Trophoblast cell (in vitro differentiated cells and primary cell): Measurements from ENCODE around the gene RAB29.

ENCODE experiments used
- DNase-seq, 2 donors: peaks; one replicate each; pipeline ENCODE4 v3.0.0-alpha.2; 2016
- H2AFZ ChIP-seq: 2 replicates; pipeline ENCODE4 v1.6.1; 2013; ENCODE audit warnings: low read length, moderate library complexity, mild to moderate bottlenecking; ENCODE audit not compliant: insufficient read depth, poor library complexity
- H2AK5ac ChIP-seq: 2 replicates; pipeline ENCODE4 v1.6.1; 2013; ENCODE audit warnings: mild to moderate bottlenecking, low read length
- H2BK120ac ChIP-seq: 2 replicates; pipeline ENCODE4 v1.6.1; 2013; ENCODE audit warnings: low read length, mild to moderate bottlenecking, moderate library complexity; ENCODE audit not compliant: insufficient read depth, poor library complexity
- H2BK12ac ChIP-seq: 2 replicates; pipeline ENCODE4 v1.6.1; 2013; ENCODE audit warnings: mild to moderate bottlenecking, low read length, moderate library complexity
- H2BK5ac ChIP-seq: 2 replicates; pipeline ENCODE4 v1.6.1; 2013; ENCODE audit warnings: low read length, low read depth, moderate library complexity, mild to moderate bottlenecking; ENCODE audit not compliant: poor library complexity
- H3K14ac ChIP-seq: 2 replicates; pipeline ENCODE4 v1.6.1; 2013; ENCODE audit warnings: mild to moderate bottlenecking, low read length
- H3K18ac ChIP-seq: 2 replicates; pipeline ENCODE4 v1.6.1; 2013; ENCODE audit warnings: mild to moderate bottlenecking, low read length
- H3K23ac ChIP-seq: 2 replicates; pipeline ENCODE4 v1.6.1; 2013; ENCODE audit warnings: low read length
- H3K27ac ChIP-seq: 2 replicates; pipeline ENCODE4 v1.5.1; 2013; ENCODE audit warnings: low read depth, mild to moderate bottlenecking, inconsistent platforms, low read length, moderate library complexity
- H3K27me3 ChIP-seq: 2 replicates; pipeline ENCODE4 v1.6.1; 2013; ENCODE audit warnings: inconsistent platforms, mild to moderate bottlenecking, low read length, moderate library complexity; ENCODE audit not compliant: insufficient read depth
- H3K36me3 ChIP-seq, 2 experiments: 1 replicate in 1 of 2; 2 replicates in 1 of 2; pipeline ENCODE4 v1.6.1; 2013; ENCODE audit warnings: low read length in 2 of 2, mild to moderate bottlenecking in 2 of 2, moderate library complexity in 1 of 2; ENCODE audit not compliant: insufficient read depth in 2 of 2, control insufficient read depth in 1 of 2
- H3K4ac ChIP-seq: 2 replicates; pipeline ENCODE4 v1.6.1; 2013; ENCODE audit warnings: low read depth, mild to moderate bottlenecking, low read length, moderate library complexity
- H3K4me1 ChIP-seq, 2 experiments: 1 replicate in 1 of 2; 2 replicates in 1 of 2; pipeline ENCODE4 v1.6.1; 2013; ENCODE audit warnings: low read length in 2 of 2, mild to moderate bottlenecking in 2 of 2, moderate library complexity in 1 of 2; ENCODE audit not compliant: insufficient read depth in 2 of 2, control insufficient read depth in 1 of 2
- H3K4me2 ChIP-seq: 2 replicates; pipeline ENCODE4 v1.6.1; 2013; ENCODE audit warnings: inconsistent platforms, mild to moderate bottlenecking, low read length, moderate library complexity
- H3K4me3 ChIP-seq: 2 replicates; pipeline ENCODE4 v1.5.1; 2013; ENCODE audit warnings: mild to moderate bottlenecking, low read depth, low read length, inconsistent platforms
- H3K79me1 ChIP-seq: one replicate; pipeline ENCODE4 v1.6.1; 2013; ENCODE audit warnings: low read length
- H3K79me2 ChIP-seq: 2 replicates; pipeline ENCODE4 v1.6.1; 2013; ENCODE audit warnings: low read length, mild to moderate bottlenecking; ENCODE audit not compliant: control insufficient read depth, insufficient read depth, poor library complexity
- H3K9ac ChIP-seq: 2 replicates; pipeline ENCODE4 v1.6.1; 2013; ENCODE audit warnings: mild to moderate bottlenecking, low read length
- H3K9me3 ChIP-seq: 2 replicates; pipeline ENCODE4 v1.6.1; 2013; ENCODE audit warnings: low read depth, mild to moderate bottlenecking, control low read depth, inconsistent platforms, low read length; ENCODE audit not compliant: insufficient read depth
- H4K12ac ChIP-seq: 2 replicates; pipeline ENCODE4 v1.6.1; 2013; ENCODE audit warnings: low read depth, mild to moderate bottlenecking, low read length, moderate library complexity
- H4K8ac ChIP-seq: 2 replicates; pipeline ENCODE4 v1.6.1; 2013; ENCODE audit warnings: low read depth, mild to moderate bottlenecking, low read length, moderate library complexity
- H4K91ac ChIP-seq: one replicate; pipeline ENCODE4 v1.6.1; 2013; ENCODE audit warnings: low read depth, mild to moderate bottlenecking, low read length, moderate library complexity
- WGBS: extraction: QIAGEN DNeasy Blood & Tissue Kit; methylation state at CpG from one replicate; pipeline ENCODE4 v1.1.7; 2013; ENCODE audit warnings: missing lambda C conversion rate; ENCODE audit not compliant: insufficient read length, insufficient coverage; ENCODE audit errors: extremely low coverage; 5-methylcytosine and 5-hydroxymethylcytosine counted together

The RAB29 gene

GRCh38 chr1:205809469-205809868 lies 34.2 kb upstream of the RAB29 start:
- no peak for DNase-seq
- Histone ChIP-seq H2AFZ (no peak overlapping the region), H3K27ac (no peak overlapping the region), H3K4me3 (no peak overlapping the region), H2BK12ac (no peak overlapping the region), H2AK5ac (no peak overlapping the region), H4K12ac (no peak overlapping the region), H3K4ac (no peak overlapping the region), H2BK120ac (no peak overlapping the region), H3K18ac (no peak overlapping the region), H4K91ac (no peak overlapping the region), H3K4me1 (peaks cover 5% of the 10 kb centered on the region in 2 experiments), H3K4me2 (no peak overlapping the region), H3K79me2 (peaks cover 5% of the 10 kb centered on the region), H3K36me3 (peaks cover 6 to 8% of the 10 kb centered on the region in 2 experiments), H3K27me3 (no peaks in the 10 kb centered on the region), H3K9me3 (no peaks in the 10 kb centered on the region), H2BK5ac (no peak overlapping the region), H3K9ac (no peak overlapping the region), H4K8ac (no peak overlapping the region), H3K14ac (no peak overlapping the region), H3K79me1 (peaks cover 7% of the 10 kb centered on the region), H3K23ac (no peak overlapping the region)
- WGBS: no CpG with 5 or more reads among the region's 3 CpGs

DNA sequence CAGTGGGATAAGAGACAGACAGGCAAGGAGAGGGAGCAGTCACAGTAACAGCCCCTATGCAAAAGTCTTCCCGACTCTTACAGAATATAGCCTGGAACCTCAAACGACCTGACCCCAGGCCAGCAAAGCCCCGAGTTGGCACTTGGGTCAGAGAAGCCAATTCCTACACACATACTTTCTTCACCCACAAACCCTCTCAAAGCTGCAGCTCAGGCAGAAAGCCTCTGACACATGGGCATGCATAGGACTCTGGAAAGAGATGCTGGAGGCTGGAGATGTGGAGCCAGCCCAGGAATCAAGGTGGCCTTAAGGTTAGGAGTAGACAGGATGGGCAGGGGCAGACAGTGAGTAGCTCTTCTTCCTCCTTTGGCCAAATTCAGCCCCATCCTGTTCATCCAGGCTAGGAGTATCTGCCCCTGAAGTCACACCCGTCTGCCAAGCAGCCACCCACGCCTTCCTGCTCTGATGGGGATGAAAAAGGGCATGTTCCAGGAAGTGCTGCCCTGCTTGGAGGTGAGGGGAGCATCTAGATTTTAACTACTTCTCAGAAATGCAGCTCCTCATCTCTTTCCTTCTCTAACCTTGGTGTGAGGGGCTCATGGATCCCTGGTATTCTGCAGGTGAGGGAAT lies 29.9 kb upstream of the RAB29 start:
- Histone ChIP-seq H3K4ac (no peak overlapping the region), H3K9me3 (no peaks in the 10 kb centered on the region), H3K79me1 (no peaks in the 10 kb centered on the region), H2AK5ac (no peak overlapping the region), H3K18ac (no peak overlapping the region), H2AFZ (no peak overlapping the region), H3K4me3 (no peak overlapping the region), H4K91ac (no peak overlapping the region), H3K4me2 (no peak overlapping the region), H3K27me3 (no peaks in the 10 kb centered on the region), H2BK5ac (no peak overlapping the region), H3K14ac (no peak overlapping the region), H3K79me2 (no peaks in the 10 kb centered on the region), H2BK12ac (no peak overlapping the region), H4K8ac (no peak overlapping the region), H3K23ac (no peak overlapping the region), H3K4me1 (no peaks in the 10 kb centered on the region), H3K9ac (no peak overlapping the region), H2BK120ac (no peak overlapping the region), H4K12ac (no peak overlapping the region), H3K27ac (no peak overlapping the region), H3K36me3 (peaks cover 5 to 8% of the 10 kb centered on the region in 2 experiments)
- no CpG with 5 or more reads among the region's 5 CpGs for WGBS
- DNase-seq: no peak

DNA sequence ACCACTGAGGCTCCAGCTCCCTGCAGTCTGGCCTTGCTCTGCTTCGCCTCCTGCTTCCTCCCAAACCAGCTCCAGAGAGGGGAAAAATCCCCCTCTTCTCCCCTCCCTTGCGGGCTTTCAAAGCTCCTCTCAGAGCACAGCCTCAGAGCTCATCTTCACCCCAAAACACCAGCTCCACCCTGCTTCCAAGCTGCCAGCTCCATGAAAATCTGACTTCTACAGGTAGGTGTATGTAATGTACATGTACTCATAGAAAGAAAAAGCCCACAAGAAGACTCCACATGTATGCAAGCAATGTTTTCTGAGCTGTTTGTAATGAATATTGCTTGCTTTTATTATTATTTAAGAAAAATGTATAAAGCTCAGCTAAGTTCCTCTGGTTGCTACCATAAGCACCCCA lies 29.3 kb upstream of the RAB29 start:
- Histone ChIP-seq H4K8ac (no peak overlapping the region), H2BK5ac (no peak overlapping the region), H3K14ac (no peak overlapping the region), H3K23ac (no peak overlapping the region), H2AFZ (no peak overlapping the region), H3K4me2 (no peak overlapping the region), H3K79me1 (no peaks in the 10 kb centered on the region), H3K4ac (no peak overlapping the region), H3K27me3 (no peaks in the 10 kb centered on the region), H4K91ac (no peak overlapping the region), H3K27ac (no peak overlapping the region), H2AK5ac (no peak overlapping the region), H3K4me3 (no peak overlapping the region), H3K9ac (no peak overlapping the region), H2BK12ac (no peak overlapping the region), H4K12ac (no peak overlapping the region), H2BK120ac (no peak overlapping the region), H3K36me3 (peaks cover 3 to 6% of the 10 kb centered on the region in 2 experiments), H3K4me1 (no peaks in the 10 kb centered on the region), H3K18ac (no peak overlapping the region), H3K9me3 (no peaks in the 10 kb centered on the region), H3K79me2 (no peaks in the 10 kb centered on the region)
- DNase-seq: no peak
- no CpG with 5 or more reads among the region's 2 CpGs for WGBS

GRCh38 chr1:205803986-205804385 lies 28.7 kb upstream of the RAB29 start:
- no peak overlapping the region for H2AFZ ChIP-seq
- no peak overlapping the region for H3K4ac ChIP-seq
- H2AK5ac ChIP-seq: no peak overlapping the region
- no peaks in the 10 kb centered on the region for H3K9me3 ChIP-seq
- H3K27me3 ChIP-seq: no peaks in the 10 kb centered on the region
- H3K9ac ChIP-seq: no peak overlapping the region
- H3K4me3 ChIP-seq: no peak overlapping the region
- H3K4me1 ChIP-seq: no peaks in the 10 kb centered on the region
- no peak overlapping the region for H2BK5ac ChIP-seq
- H3K27ac ChIP-seq: no peak overlapping the region
- H2BK120ac ChIP-seq: no peak overlapping the region
- H3K14ac ChIP-seq: no peak overlapping the region
- H3K79me2 ChIP-seq: no peaks in the 10 kb centered on the region
- no peak for DNase-seq
- H3K4me2 ChIP-seq: no peak overlapping the region
- no peak overlapping the region for H4K8ac ChIP-seq
- no peak overlapping the region for H3K23ac ChIP-seq
- no peak overlapping the region for H4K91ac ChIP-seq
- H3K79me1 ChIP-seq: no peaks in the 10 kb centered on the region
- no CpG with 5 or more reads among the region's 4 CpGs for WGBS
- H2BK12ac ChIP-seq: no peak overlapping the region
- peaks cover 9 to 10% of the 10 kb centered on the region in 2 experiments for H3K36me3 ChIP-seq
- no peak overlapping the region for H4K12ac ChIP-seq
- H3K18ac ChIP-seq: no peak overlapping the region
